IMR-90 (cell line): ENCODE results near the gene C10orf95.

ENCODE experiments used
- BHLHE40 ChIP-seq: fragments of 150-350 bp; IDR thresholded peaks from 2 replicates; pipeline ENCODE4 v1.6.1; 2016; ENCODE audit warnings: mild to moderate bottlenecking, low read depth, low read length
- CEBPB ChIP-seq: IDR thresholded peaks from 2 replicates; pipeline ENCODE4 v1.6.1; 2012; ENCODE audit warnings: low read depth, low read length, improper control_type of control experiment
- CHD1 ChIP-seq: IDR thresholded peaks from 2 replicates; pipeline ENCODE4 v1.6.1; 2012; ENCODE audit warnings: low read depth, low read length, improper control_type of control experiment
- FOS ChIP-seq: fragments of 150-350 bp; IDR thresholded peaks from 2 replicates; pipeline ENCODE4 v1.6.1; 2016; ENCODE audit warnings: low read depth, low read length
- MAFK ChIP-seq: IDR thresholded peaks from 2 replicates; pipeline ENCODE4 v1.6.1; 2012; ENCODE audit warnings: low read depth, low read length, improper control_type of control experiment
- MAZ ChIP-seq: IDR thresholded peaks from 2 replicates; pipeline ENCODE4 v1.6.1; 2012; ENCODE audit warnings: low read depth, mild to moderate bottlenecking, low read length, improper control_type of control experiment, moderate library complexity, borderline replicate concordance
- POLR2A ChIP-seq: IDR thresholded peaks from 2 replicates; pipeline ENCODE4 v1.6.1; 2012; ENCODE audit warnings: mild to moderate bottlenecking, low read depth, low read length
- RAD21 ChIP-seq: IDR thresholded peaks from 2 replicates; pipeline ENCODE4 v1.6.1; 2012; ENCODE audit warnings: low read length, improper control_type of control experiment
- RCOR1 ChIP-seq: IDR thresholded peaks from 2 replicates; pipeline ENCODE4 v1.6.1; 2012; ENCODE audit warnings: mild to moderate bottlenecking, low read length, improper control_type of control experiment; ENCODE audit not compliant: insufficient replicate concordance
- RFX5 ChIP-seq: IDR thresholded peaks from 2 replicates; pipeline ENCODE4 v1.8.0; 2012; ENCODE audit warnings: low read depth, mild to moderate bottlenecking, low read length, moderate library complexity
- SMC3 ChIP-seq: fragments of 150-350 bp; IDR thresholded peaks from 2 replicates; pipeline ENCODE4 v1.6.1; 2016; ENCODE audit warnings: low read depth, mild to moderate bottlenecking, antibody characterized with exemption, low read length, moderate library complexity
- USF2 ChIP-seq: fragments of 150-350 bp; IDR thresholded peaks from 2 replicates; pipeline ENCODE4 v1.6.1; 2017; ENCODE audit warnings: mild to moderate bottlenecking, antibody characterized with exemption, low read length, low read depth
- TF ChIP-seq, protein P1 (sequence below): conservative IDR thresholded peaks from 2 replicates; pipeline ENCODE4 v1.5.1; 2012; ENCODE audit warnings: mild to moderate bottlenecking, low read depth, low read length, improper control_type of control experiment
- TF ChIP-seq, protein P2 (sequence below): fragments of 150-350 bp; IDR thresholded peaks from 2 replicates; pipeline ENCODE4 v1.6.1; 2016; ENCODE audit warnings: low read depth, mild to moderate bottlenecking, low read length, moderate library complexity, borderline replicate concordance

GRCh38 chr10:102433619-102434046 is 17.7 kb downstream of the C10orf95 start:
- no peak for TF ChIP-seq SMC3
- TF ChIP-seq, protein P1, sequence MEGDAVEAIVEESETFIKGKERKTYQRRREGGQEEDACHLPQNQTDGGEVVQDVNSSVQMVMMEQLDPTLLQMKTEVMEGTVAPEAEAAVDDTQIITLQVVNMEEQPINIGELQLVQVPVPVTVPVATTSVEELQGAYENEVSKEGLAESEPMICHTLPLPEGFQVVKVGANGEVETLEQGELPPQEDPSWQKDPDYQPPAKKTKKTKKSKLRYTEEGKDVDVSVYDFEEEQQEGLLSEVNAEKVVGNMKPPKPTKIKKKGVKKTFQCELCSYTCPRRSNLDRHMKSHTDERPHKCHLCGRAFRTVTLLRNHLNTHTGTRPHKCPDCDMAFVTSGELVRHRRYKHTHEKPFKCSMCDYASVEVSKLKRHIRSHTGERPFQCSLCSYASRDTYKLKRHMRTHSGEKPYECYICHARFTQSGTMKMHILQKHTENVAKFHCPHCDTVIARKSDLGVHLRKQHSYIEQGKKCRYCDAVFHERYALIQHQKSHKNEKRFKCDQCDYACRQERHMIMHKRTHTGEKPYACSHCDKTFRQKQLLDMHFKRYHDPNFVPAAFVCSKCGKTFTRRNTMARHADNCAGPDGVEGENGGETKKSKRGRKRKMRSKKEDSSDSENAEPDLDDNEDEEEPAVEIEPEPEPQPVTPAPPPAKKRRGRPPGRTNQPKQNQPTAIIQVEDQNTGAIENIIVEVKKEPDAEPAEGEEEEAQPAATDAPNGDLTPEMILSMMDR, result no peak
- no peak for TF ChIP-seq POLR2A
- TF ChIP-seq BHLHE40, result no peak
- TF ChIP-seq USF2, result no peak
- no peak for TF ChIP-seq CEBPB
- no peak for TF ChIP-seq MAFK
- TF ChIP-seq, protein P2, sequence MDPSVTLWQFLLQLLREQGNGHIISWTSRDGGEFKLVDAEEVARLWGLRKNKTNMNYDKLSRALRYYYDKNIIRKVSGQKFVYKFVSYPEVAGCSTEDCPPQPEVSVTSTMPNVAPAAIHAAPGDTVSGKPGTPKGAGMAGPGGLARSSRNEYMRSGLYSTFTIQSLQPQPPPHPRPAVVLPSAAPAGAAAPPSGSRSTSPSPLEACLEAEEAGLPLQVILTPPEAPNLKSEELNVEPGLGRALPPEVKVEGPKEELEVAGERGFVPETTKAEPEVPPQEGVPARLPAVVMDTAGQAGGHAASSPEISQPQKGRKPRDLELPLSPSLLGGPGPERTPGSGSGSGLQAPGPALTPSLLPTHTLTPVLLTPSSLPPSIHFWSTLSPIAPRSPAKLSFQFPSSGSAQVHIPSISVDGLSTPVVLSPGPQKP, result no peak
- no peak for TF ChIP-seq RFX5
- TF ChIP-seq RAD21, result no peak
- no peak for TF ChIP-seq RCOR1
- TF ChIP-seq CHD1, result no peak
- TF ChIP-seq MAZ, result no peak
- no peak for TF ChIP-seq FOS
